NCI-H1694 treated with DMSO at 0.1 percent for 48 hours (cell line): Measurements from ENCODE around the gene FZD4.
"Not testable (repeated sequence)": the region's sequence is repeated elsewhere in the genome, so short reads cannot be mapped to it uniquely, and the experiment has no call there.

Experiments used
- DNase-seq: peaks from one replicate; lab custom pipeline; 2025; lab: John Stamatoyannopoulos, UW

Gene FZD4

GRCh38 chr11:86937193-86937806 lies 17.9 kb downstream of the FZD4 start:
- DNase-seq, result not testable (repeated sequence)

DNA sequence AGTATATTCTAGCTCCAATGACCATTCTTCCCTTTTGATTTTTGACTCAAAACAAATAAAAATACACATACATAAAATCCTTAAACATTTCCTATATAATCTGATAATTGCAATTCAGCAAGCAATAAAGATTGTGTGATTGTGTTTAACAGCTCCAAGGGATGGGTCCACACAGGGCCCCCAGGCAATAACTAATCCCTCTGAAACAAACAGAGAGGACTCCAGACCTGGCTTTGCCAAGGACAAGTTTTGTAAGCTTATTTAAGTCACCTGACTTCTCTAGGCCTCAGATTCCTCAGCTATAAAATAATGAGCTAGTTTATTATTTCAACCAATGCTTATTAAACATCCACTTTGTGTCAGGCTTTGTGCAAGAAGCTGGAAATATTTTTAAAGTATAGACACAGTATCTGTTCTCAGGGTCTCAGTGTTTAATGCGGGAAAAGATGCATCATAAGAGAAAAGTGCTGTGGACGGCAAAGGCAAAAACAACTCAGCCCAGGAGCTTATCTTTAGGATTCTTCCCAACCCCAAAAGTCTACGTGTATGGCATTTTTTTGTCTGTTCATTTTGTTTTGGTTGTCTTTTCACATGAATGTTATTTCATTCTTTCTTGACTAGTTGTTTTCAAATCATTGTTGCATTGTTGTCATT lies 20.1 kb downstream of the FZD4 start:
- DNase-seq, result no peak

GRCh38 chr11:86934582-86934900 lies 20.7 kb downstream of the FZD4 start:
- no peak for DNase-seq

DNA sequence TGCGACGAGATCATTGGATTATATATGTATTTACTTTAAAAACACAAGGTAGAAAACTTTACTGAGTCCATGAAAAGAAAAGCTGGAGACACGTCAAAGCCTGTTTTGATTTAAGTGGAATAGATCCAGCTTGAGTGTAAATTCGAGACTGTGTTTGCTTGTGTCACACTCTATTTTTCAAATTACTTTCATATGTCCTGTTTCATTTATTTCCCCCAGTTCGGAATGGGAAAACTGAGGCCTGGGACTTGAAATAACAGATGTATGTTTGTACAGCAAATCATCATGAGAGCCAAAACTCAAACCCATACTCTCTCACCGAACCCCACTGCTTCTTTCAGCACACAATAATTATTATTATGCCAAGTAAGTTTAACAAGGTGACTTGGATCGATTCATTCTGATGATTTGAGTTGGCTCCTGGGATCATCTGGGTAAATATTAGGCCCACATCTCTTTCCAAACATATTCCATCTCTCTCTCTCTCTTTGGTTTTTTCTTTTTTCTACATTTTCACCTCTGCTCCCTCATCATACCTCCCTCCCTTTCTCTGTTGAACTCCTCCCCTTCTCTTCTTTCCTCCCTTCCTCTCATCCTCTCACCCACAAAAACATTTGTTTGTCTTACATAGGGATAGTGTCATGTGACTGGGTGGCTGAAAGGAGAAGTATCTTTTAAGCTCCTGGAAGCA lies 21.2 kb downstream of the FZD4 start:
- DNase-seq, result no peak

- no peak for DNase-seq
Measured at GRCh38 chr11:86932924-86933875, 22.0 kb downstream of the FZD4 start.

- no peak for DNase-seq
Measured at GRCh38 chr11:86932259-86932585, 23.0 kb downstream of the FZD4 start.

DNA sequence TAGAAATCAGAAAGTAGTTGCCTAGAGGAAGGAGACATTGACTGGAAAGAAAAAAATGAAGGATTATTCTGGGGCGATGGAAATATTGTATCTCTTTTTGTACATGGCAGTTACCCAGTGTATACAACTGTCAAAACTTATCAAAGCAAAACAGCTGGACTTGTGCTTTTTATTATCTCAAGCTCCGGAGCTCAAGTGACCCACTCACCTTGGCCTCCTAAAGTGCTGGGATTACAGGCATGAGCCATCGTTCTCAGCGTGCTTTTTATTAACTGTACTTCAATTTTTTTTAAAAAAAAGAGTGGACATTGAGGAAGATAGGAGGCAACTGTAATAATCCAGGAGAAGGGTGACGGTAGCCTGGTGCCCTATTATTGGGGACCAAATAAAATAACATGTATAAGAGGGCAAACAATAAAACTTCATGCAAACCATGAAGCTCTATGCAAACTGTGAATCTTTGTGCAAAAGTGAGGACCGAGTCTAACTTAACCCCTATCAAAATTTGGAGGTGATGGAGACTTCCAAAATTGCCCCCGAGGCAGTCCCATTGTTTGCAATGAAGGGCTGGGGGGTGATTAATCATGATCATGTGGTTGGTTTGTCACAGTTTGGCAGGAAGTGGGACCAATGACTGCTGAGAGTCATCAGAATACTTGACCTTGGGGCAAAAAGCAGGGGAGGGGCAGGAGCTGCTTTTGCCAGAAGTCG lies 23.5 kb downstream of the FZD4 start:
- no peak for DNase-seq

GRCh38 chr11:86930957-86931547 lies 24.1 kb downstream of the FZD4 start:
- no peak for DNase-seq

- DNase-seq, result no peak
Measured at GRCh38 chr11:86926975-86927374, 28.2 kb downstream of the FZD4 start.

GRCh38 chr11:86923999-86924766 lies 31.0 kb downstream of the FZD4 start:
- DNase-seq, result no peak

GRCh38 chr11:86922225-86922624 lies 33.0 kb downstream of the FZD4 start:
- DNase-seq, result no peak

DNA sequence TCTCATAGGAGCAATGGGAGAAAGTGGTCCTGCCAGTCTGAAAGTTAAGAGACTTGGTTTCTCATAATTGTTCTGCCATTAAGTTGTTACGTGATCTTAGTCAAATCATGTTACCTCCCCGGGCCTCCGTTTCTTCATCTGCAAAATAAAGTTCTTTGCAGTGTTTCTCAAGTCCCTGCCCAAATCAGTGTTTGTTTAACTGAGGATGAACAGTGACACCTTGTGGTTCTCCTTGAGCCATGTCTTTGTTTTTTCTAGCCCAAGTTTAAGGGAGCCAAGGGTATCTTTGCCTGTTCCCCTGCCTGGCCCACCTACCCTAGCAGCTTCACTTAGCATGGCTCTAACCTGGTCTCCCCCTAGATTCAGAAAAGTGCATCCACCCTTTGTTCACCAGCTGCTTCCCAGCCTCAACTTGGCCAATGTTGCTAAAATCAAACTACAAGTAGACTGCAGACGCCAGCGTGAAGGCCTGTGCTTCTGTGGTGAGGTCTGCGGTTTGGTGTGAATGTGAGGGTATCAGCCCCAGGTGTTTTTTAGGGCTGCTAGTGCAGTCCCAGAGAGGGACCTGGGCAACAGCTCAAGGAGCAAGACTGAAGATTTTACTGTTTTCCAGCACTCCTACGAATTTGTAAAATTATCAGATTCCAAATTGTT lies 35.5 kb downstream of the FZD4 start:
- DNase-seq, result peak; percentile 20

DNA sequence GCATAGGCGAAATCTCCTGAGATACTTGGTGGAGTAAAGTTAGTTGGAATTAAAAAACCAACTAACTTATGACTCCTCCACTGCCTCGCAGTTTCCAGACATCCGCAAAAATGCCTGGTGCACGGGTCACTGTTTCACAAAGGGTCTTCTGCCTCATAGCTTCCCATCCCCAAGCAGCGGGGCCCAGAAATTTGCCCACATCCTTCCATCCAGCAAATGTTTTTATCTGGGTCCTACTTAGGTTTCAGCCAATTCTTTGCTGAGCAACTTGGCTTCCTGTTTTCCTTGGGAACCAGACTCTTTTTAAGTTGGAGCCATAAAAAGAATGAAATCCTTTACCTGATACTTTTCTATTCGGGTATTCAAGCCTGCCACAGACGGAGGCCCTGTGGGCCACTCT lies 36.2 kb downstream of the FZD4 start:
- no peak for DNase-seq

GRCh38 chr11:86918496-86918895 lies 36.7 kb downstream of the FZD4 start:
- no peak for DNase-seq

DNA sequence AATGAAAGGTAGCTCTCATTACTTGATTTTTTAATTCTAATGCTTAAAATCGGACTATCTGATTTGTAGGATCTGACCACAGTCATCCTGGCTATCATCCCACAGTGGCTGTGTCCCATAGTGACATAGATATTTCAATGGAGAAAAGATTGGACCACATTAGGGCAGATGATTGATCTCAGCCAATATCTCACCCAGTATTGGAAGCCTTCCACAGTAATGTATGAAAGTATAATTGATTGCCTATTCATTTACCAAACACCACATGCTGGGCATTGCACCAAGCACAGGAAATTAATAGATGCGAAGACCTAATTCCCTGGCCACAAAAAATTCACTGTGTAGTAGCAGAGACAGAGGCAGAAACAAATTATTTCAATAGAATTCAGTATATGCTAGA lies 37.6 kb downstream of the FZD4 start:
- DNase-seq, result no peak

- DNase-seq, result no peak
Measured at GRCh38 chr11:86916330-86916729, 38.9 kb downstream of the FZD4 start.

DNA sequence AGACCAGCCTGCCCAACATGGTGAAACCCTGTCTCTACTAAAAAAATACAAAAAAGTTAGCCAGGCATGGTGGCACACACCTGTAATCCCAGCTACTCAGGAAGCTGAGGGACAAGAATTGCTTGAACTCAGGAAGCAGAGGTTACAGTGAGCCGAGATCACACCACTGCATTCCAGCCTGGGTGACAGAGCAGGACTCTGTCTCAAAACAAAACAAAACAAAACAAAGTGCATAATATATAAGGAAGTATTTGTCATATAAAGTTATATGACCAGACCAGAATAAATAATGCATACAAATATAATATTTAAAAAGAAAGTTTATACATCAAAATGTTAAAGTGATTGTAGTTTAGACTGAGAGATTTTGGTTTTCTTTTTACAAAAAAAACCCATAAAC lies 39.3 kb downstream of the FZD4 start:
- not testable (repeated sequence) for DNase-seq

- no peak for DNase-seq
Measured at GRCh38 chr11:86914865-86915519, 40.2 kb downstream of the FZD4 start.

DNA sequence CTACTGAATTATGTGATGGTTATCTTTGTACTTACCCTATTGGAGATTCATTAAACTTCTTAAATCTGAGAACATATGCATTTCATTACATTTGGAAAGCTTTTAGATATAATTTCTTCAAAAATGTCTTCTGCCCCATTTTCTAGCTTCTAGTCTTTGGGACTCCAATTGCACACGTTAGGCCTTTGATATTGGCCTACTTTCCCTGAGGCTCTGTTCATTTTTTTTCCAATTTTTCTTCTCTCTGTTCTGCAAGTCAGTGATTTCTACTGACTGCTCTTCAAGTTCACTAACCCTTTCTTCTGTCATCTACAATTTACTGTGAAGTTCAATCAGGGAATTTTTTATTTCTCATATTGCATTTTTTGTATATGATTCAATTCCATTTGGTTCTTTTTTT lies 43.0 kb downstream of the FZD4 start:
- DNase-seq, result no peak

GRCh38 chr11:86910592-86910991 lies 44.6 kb downstream of the FZD4 start:
- no peak for DNase-seq
